Parathyroid adenoma (tissue), 2 donors: Measurements from ENCODE around the gene USP43.

ENCODE experiments used
- H2AFZ ChIP-seq: fragments of 300-600 bp; sonication (generic); one replicate; pipeline ENCODE4 v1.7.0; 2017; ENCODE audit warnings: antibody characterized with exemption, mild to moderate bottlenecking
- H3K27ac ChIP-seq: fragments of 300-600 bp; sonication (generic); one replicate; pipeline ENCODE4 v1.7.0; 2017
- H3K27me3 ChIP-seq: fragments of 300-600 bp; sonication (generic); one replicate; pipeline ENCODE4 v1.7.0; 2017; ENCODE audit warnings: low read length; ENCODE audit not compliant: control insufficient read depth, insufficient read depth
- H3K36me3 ChIP-seq: fragments of 300-600 bp; sonication (generic); one replicate; pipeline ENCODE4 v1.7.0; 2017; ENCODE audit warnings: low read length; ENCODE audit not compliant: control insufficient read depth, insufficient read depth
- H3K4me1 ChIP-seq: fragments of 300-600 bp; sonication (generic); one replicate; pipeline ENCODE4 v1.7.0; 2017; ENCODE audit warnings: control low read depth
- H3K4me2 ChIP-seq: fragments of 300-600 bp; sonication (generic); one replicate; pipeline ENCODE4 v1.7.0; 2017; ENCODE audit warnings: low read length
- H3K4me3 ChIP-seq: fragments of 300-600 bp; sonication (generic); one replicate; pipeline ENCODE4 v1.7.0; 2017; ENCODE audit warnings: low read depth, low read length
- H3K79me2 ChIP-seq: fragments of 300-600 bp; sonication (generic); one replicate; pipeline ENCODE4 v1.7.0; 2017; ENCODE audit warnings: control low read depth
- H3K9ac ChIP-seq: fragments of 300-600 bp; sonication (generic); one replicate; pipeline ENCODE4 v1.7.0; 2017; ENCODE audit warnings: mild to moderate bottlenecking
- H3K9me3 ChIP-seq: fragments of 300-600 bp; sonication (generic); one replicate; pipeline ENCODE4 v1.7.0; 2017; ENCODE audit warnings: low read length; ENCODE audit not compliant: control insufficient read depth
- TF ChIP-seq, protein P1 (sequence below): fragments of 300-600 bp; sonication (generic); IDR thresholded peaks from one replicate; pipeline ENCODE4 v1.7.0; 2017; ENCODE audit warnings: antibody characterized with exemption, mild to moderate bottlenecking
- donor health status: primary hyperparathyroidism.

The USP43 gene

DNA sequence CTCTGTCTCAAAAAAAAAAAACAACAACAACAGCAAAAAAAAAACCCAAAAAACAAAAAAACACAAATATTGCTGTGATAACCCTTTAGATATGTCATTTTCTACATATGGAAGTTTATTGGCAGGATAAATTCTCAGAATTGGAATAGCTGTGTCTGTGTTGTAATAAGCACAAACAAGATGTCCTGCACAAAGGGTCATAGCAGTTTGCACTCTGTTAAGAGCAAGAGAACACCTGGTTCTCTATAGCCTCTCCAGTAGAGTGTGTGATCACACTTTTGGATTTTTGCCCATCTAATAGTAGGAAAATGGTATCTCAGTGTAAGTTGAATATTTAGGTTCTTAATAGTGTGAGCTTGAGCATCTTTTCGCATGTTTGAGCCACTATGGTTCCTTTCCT is 60.4 kb downstream of the USP43 start:
- Histone ChIP-seq H3K9me3 (no peaks in the 10 kb centered on the region), H3K36me3 (no peaks in the 10 kb centered on the region), H3K9ac (no peak overlapping the region), H3K4me3 (no peak overlapping the region), H2AFZ (no peak overlapping the region), H3K4me2 (no peak overlapping the region), H3K79me2 (no peaks in the 10 kb centered on the region), H3K4me1 (no peaks in the 10 kb centered on the region), H3K27me3 (no peaks in the 10 kb centered on the region), H3K27ac (no peak overlapping the region)
- TF ChIP-seq, protein P1, sequence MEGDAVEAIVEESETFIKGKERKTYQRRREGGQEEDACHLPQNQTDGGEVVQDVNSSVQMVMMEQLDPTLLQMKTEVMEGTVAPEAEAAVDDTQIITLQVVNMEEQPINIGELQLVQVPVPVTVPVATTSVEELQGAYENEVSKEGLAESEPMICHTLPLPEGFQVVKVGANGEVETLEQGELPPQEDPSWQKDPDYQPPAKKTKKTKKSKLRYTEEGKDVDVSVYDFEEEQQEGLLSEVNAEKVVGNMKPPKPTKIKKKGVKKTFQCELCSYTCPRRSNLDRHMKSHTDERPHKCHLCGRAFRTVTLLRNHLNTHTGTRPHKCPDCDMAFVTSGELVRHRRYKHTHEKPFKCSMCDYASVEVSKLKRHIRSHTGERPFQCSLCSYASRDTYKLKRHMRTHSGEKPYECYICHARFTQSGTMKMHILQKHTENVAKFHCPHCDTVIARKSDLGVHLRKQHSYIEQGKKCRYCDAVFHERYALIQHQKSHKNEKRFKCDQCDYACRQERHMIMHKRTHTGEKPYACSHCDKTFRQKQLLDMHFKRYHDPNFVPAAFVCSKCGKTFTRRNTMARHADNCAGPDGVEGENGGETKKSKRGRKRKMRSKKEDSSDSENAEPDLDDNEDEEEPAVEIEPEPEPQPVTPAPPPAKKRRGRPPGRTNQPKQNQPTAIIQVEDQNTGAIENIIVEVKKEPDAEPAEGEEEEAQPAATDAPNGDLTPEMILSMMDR: no peak

DNA sequence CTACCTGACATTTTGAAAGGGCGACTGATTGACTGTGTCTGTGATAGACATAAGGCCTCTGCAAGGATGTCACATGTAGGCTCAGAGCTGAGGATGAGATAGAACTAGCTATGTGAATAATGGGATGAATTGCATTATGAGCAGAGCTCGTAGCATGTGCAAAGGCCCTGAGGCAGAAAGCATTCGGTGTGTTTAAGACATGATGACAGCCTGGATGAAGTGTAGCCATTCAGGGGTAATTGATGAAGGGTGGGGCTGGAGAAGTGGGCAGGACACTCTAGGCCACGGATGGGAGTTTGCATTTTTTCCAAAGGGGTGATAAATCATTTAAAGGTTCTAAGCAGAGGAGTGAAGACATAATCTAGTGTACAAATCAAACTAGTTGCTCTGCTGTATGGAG is 62.6 kb downstream of the USP43 start:
- Histone ChIP-seq H2AFZ (no peak overlapping the region), H3K27me3 (no peaks in the 10 kb centered on the region), H3K4me1 (no peaks in the 10 kb centered on the region), H3K4me3 (no peak overlapping the region), H3K9me3 (no peaks in the 10 kb centered on the region), H3K9ac (no peak overlapping the region), H3K27ac (no peak overlapping the region), H3K4me2 (no peak overlapping the region), H3K79me2 (no peaks in the 10 kb centered on the region), H3K36me3 (no peaks in the 10 kb centered on the region)
- TF ChIP-seq, protein P1: no peak

DNA sequence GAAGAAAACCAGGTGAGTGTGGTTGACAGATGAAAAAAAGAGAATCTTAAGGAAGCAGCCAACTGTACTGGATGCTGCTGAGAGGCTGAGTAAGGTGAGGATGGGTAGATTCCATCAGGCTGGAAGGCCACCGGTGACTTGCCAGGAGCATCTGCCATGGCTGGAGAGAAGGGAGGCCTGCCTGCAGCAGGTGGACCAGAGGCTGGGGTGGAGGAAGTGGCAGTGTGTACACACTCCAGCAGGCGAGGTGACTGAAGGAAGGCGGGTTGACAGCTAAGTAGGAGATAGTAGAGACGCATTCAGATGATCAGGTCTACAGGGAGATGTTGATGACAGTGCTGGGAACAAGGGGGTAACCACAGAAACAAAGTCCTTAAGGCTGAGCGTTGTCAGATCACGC is 69.5 kb downstream of the USP43 start:
- no peak overlapping the region for H2AFZ ChIP-seq
- TF ChIP-seq, protein P1: no peak
- H3K9ac ChIP-seq: no peak overlapping the region
- H3K4me2 ChIP-seq: no peak overlapping the region
- no peaks in the 10 kb centered on the region for H3K79me2 ChIP-seq
- no peak overlapping the region for H3K4me3 ChIP-seq
- no peaks in the 10 kb centered on the region for H3K4me1 ChIP-seq
- no peak overlapping the region for H3K27ac ChIP-seq
- no peaks in the 10 kb centered on the region for H3K36me3 ChIP-seq
- no peaks in the 10 kb centered on the region for H3K9me3 ChIP-seq
- H3K27me3 ChIP-seq: no peaks in the 10 kb centered on the region

DNA sequence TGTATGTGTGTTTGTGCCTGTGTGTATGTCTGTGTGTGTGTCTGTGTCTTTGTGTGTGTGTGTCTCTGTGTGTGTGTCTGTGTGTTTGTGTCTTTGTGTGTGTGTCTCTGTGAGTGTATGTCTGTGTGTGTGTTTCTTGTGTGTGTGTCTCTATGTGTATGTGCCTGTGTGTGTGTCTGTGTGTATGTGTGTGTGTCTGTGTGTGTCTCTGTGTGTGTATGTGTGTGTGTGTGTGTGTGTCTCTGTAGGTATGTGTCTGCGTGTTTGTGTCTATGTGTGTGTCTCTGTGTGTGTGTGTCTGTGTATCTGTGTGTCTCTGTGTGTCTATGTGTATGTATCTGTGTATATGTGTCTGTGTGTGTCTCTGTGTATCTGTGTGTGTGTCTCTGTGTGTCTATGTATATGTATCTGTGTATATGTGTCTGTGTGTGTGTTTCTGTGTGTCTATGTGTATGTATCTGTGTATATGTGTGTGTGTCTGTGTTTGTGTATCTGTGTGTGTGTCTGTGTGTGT is 70.2 kb downstream of the USP43 start:
- Histone ChIP-seq H3K4me2 (no peak overlapping the region), H2AFZ (no peak overlapping the region), H3K79me2 (no peaks in the 10 kb centered on the region), H3K9ac (no peak overlapping the region), H3K4me1 (no peaks in the 10 kb centered on the region), H3K36me3 (no peaks in the 10 kb centered on the region), H3K27ac (no peak overlapping the region), H3K4me3 (no peak overlapping the region), H3K27me3 (no peaks in the 10 kb centered on the region), H3K9me3 (no peaks in the 10 kb centered on the region)
- TF ChIP-seq, protein P1: no peak

DNA sequence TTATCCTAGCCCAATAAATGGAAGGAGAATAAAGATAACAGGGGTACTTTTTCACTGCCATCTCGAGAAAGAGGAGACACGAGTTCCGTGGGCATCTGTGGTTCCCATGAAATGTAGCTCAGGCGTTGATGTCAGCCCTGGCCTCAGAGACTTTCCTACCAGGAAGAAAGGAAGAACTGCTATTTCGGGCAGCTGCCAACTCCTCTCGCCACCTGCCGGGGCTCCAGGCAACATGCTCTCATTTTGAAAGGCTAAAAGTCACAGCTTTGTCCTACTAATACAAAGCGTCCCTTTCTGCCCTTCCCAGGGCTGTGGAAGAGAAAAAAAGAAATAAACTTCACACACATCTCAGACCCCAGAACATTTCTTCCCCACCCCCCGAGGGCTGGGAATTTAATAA is 80.3 kb downstream of the USP43 start:
- TF ChIP-seq, protein P1: no peak
- Histone ChIP-seq H3K9me3 (no peaks in the 10 kb centered on the region), H3K9ac (no peak overlapping the region), H3K4me1 (no peaks in the 10 kb centered on the region), H2AFZ (no peak overlapping the region), H3K27me3 (no peaks in the 10 kb centered on the region), H3K27ac (no peak overlapping the region), H3K79me2 (no peaks in the 10 kb centered on the region), H3K4me2 (no peak overlapping the region), H3K4me3 (no peak overlapping the region), H3K36me3 (no peaks in the 10 kb centered on the region)
